Progenitor cell of endocrine pancreas (in vitro differentiated cells): Measurements from ENCODE around the gene ZNF883. TPM values are rescaled to one million over a fixed set of nuclear protein-coding genes. Genes with fewer than 3 reads are reported as not detected.

Source experiments
- DNase-seq: peaks from one replicate; pipeline ENCODE4 v3.0.0; 2021; ENCODE audit warnings: low spot score; ENCODE audit not compliant: unreplicated experiment
- H3K27ac Mint-ChIP-seq: 2 replicates; pipeline ENCODE4 v1.8.0; 2021; ENCODE audit warnings: mild to moderate bottlenecking, moderate library complexity, mixed read lengths
- H3K27me3 Mint-ChIP-seq: 2 replicates; pipeline ENCODE4 v1.8.0; 2021; ENCODE audit warnings: mixed read lengths
- H3K36me3 Mint-ChIP-seq: 2 replicates; pipeline ENCODE4 v1.8.0; 2022; ENCODE audit warnings: mixed read lengths; ENCODE audit not compliant: insufficient read depth
- H3K4me1 Mint-ChIP-seq: 2 replicates; pipeline ENCODE4 v1.8.0; 2021; ENCODE audit warnings: low read depth, mixed read lengths
- H3K4me3 Mint-ChIP-seq: 2 replicates; pipeline ENCODE4 v1.8.0; 2021; ENCODE audit warnings: low read depth, mild to moderate bottlenecking, moderate library complexity, mixed read lengths
- H3K9me3 Mint-ChIP-seq: 2 replicates; pipeline ENCODE4 v1.8.0; 2021; ENCODE audit warnings: low read depth, mixed read lengths
- total RNA-seq: library from RNA; stranded (reverse); gene quantifications from 2 replicates; pipeline ENCODE4 v1.2.1, GENCODE V29; 2021
- TF ChIP-seq, protein P1 (sequence below): fragments of 200-600 bp; sonication (generic); IDR thresholded peaks from one replicate; pipeline ENCODE4 v1.5.0; 2021; ENCODE audit warnings: antibody characterized with exemption, mild to moderate bottlenecking; ENCODE audit not compliant: unreplicated experiment

ZNF883 gene
- total RNA-seq, 1 donor from 2014 or later, result 16.5 TPM

DNA sequence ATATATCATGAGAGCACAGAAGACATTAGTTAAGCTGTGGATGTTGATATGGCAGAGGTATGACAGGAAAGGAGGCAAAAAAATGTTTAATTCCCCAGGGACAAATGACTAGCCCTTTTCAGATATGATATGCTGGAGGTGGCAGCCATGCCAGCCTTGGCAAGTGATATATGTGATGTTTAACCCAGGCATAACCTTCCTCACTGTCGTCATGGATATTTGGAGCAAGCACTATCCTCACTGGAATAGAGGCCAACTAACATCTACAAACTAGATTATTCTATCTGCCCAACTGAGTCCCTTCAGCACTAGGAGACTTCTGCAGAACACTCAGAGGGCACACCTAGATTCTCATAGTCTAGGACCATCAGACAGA is 94.0 kb downstream of the ZNF883 start:
- H3K36me3 Mint-ChIP-seq, result no peaks in the 10 kb centered on the region
- H3K4me1 Mint-ChIP-seq, result no peaks in the 10 kb centered on the region
- DNase-seq, result no peak
- no peak overlapping the region for H3K27ac Mint-ChIP-seq
- no peaks in the 10 kb centered on the region for H3K9me3 Mint-ChIP-seq
- H3K4me3 Mint-ChIP-seq, result no peak overlapping the region
- TF ChIP-seq, protein P1, sequence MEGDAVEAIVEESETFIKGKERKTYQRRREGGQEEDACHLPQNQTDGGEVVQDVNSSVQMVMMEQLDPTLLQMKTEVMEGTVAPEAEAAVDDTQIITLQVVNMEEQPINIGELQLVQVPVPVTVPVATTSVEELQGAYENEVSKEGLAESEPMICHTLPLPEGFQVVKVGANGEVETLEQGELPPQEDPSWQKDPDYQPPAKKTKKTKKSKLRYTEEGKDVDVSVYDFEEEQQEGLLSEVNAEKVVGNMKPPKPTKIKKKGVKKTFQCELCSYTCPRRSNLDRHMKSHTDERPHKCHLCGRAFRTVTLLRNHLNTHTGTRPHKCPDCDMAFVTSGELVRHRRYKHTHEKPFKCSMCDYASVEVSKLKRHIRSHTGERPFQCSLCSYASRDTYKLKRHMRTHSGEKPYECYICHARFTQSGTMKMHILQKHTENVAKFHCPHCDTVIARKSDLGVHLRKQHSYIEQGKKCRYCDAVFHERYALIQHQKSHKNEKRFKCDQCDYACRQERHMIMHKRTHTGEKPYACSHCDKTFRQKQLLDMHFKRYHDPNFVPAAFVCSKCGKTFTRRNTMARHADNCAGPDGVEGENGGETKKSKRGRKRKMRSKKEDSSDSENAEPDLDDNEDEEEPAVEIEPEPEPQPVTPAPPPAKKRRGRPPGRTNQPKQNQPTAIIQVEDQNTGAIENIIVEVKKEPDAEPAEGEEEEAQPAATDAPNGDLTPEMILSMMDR, result no peak
- H3K27me3 Mint-ChIP-seq, result peaks cover 36% of the 10 kb centered on the region

DNA sequence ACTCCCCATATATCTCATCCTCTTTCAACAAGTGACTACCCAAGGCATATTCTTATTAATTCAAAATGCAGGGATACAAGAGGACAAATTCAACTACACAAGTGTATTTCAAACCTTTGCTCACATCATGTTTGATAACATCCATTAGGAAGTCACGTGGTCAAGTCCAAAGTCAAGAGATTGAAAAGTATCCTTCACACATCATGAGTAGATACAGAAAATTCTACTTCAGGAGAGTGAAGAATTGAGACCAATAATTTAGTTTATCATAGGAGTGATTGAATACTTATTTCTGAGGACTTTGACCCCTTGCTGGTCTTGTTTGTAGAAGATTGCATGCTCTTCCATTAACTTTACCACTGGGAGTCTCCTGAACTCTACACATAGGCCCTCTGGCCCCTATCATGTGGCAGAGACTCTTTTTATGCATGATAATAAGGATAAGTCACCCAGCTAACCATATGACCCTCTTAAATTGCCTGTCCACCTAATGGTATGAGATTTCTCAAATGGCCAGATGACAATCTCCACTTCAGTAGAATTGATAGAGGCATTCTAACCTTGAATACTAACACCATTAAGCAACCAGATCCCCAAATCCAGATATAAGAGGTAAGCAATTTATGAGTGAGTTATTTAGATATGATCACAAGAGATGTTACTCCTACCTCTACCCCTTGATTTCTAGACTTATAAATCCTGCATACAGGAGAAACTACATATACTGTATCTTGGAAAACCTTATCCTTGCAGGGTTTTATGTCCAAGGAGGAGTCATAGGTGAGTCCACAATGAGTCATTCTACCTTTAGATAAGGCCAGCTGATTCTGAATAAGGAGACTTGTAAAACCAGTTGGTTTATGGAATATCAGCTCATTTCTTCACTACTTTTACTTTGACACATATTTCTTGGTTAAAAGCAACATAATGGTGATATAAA is 94.7 kb downstream of the ZNF883 start:
- Mint-ChIP-seq H3K27ac (no peak overlapping the region), H3K36me3 (no peaks in the 10 kb centered on the region), H3K9me3 (no peaks in the 10 kb centered on the region), H3K27me3 (peaks cover 34% of the 10 kb centered on the region), H3K4me1 (no peaks in the 10 kb centered on the region), H3K4me3 (no peak overlapping the region)
- DNase-seq, result no peak
- TF ChIP-seq, protein P1, result no peak

DNA sequence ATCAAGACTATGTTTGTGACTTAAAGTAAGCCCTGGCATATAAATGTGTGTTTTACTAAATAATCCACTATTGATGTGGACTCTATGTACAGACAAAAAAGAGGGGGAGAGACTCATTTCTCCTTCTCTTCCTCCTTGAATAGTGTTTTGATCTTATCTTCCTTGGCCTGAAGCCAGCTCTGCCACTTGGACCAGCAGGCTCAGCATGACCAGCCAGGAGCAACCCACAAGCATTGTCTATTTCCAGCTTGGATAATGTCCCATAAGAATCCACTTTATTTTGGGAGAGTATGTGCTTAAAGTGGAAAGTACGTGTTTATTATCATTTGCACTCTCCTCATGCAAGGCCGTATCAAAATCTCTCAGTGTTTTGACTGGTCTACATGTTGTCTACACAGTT is 97.5 kb downstream of the ZNF883 start:
- no peaks in the 10 kb centered on the region for H3K36me3 Mint-ChIP-seq
- TF ChIP-seq, protein P1, result no peak
- H3K4me3 Mint-ChIP-seq, result no peak overlapping the region
- no peaks in the 10 kb centered on the region for H3K4me1 Mint-ChIP-seq
- no peaks in the 10 kb centered on the region for H3K9me3 Mint-ChIP-seq
- H3K27me3 Mint-ChIP-seq, result peaks cover 20% of the 10 kb centered on the region
- H3K27ac Mint-ChIP-seq, result no peak overlapping the region
- no peak for DNase-seq

DNA sequence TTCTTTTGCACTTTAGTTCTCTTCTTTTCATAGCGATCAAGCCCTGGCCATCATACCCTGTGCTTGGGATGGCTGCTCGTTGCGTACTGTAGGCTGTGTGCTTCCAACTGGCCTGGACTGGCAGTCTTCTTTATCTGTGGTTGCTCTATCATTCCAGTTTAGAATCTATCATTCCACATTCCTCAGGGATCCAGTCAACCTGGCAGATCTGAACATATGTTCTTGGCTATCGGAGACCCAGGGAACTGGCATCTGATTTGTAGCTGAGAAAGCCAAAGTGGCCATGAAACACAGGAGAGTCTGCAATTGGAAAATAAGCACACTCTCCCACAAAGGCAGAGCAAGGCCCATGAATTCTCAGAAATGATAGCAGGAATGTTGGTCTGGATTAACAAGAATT is 98.7 kb downstream of the ZNF883 start:
- Mint-ChIP-seq H3K4me1 (no peaks in the 10 kb centered on the region), H3K27me3 (peaks cover 13% of the 10 kb centered on the region), H3K27ac (no peak overlapping the region), H3K36me3 (no peaks in the 10 kb centered on the region), H3K9me3 (no peaks in the 10 kb centered on the region), H3K4me3 (no peak overlapping the region)
- DNase-seq, result no peak
- TF ChIP-seq, protein P1, result no peak

DNA sequence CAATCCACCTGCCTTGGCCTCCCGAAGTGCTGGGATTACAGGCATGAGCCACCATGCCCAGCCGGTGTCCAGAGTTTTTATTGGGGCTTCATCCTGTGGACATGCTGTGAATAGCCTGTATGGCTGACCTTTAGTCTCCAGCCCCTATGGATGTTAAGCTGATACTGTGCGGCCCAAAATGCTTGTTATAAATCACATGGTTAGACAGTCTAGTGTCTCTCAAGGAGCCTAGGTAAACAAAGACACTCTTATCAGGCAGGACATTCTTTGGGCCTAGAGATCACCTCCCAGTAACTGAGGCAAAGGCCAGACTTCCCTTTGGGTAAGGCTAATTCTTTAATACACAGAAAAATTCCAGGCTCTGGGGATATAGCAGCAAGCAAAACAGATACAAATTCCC is 99.4 kb downstream of the ZNF883 start:
- H3K4me1 Mint-ChIP-seq, result no peaks in the 10 kb centered on the region
- no peaks in the 10 kb centered on the region for H3K9me3 Mint-ChIP-seq
- H3K27me3 Mint-ChIP-seq, result peaks cover 13% of the 10 kb centered on the region
- H3K27ac Mint-ChIP-seq, result no peak overlapping the region
- no peaks in the 10 kb centered on the region for H3K36me3 Mint-ChIP-seq
- H3K4me3 Mint-ChIP-seq, result no peak overlapping the region
- no peak for DNase-seq
- TF ChIP-seq, protein P1, result no peak
